Tibial nerve (tissue), 4 donors: Measurements from ENCODE around the gene SHLD1. TPM values are rescaled to one million over a fixed set of nuclear protein-coding genes. Genes with fewer than 3 reads are reported as not detected.
"Not testable (repeated sequence)": the region's sequence is repeated elsewhere in the genome, so short reads cannot be mapped to it uniquely, and the experiment has no call there.

Experiments
- DNase-seq, 2 donors: peaks; one replicate each; pipeline ENCODE4 v3.0.0-alpha.2; 2019; ENCODE audit warnings: low spot score in 2 of 2
- H3K27ac ChIP-seq, 4 donors: fragments of 200-600 bp; sonication (generic) in 3 of 4; one replicate each; pipeline ENCODE4 v1.5.1; 2017 to 2019; ENCODE audit warnings: mild to moderate bottlenecking in 1 of 4
- H3K27me3 ChIP-seq, 2 donors: fragments of 200-600 bp; sonication (generic) in 1 of 2; one replicate each; pipeline versions ENCODE4 v1.5.1 to v1.6.0; 2017 to 2019
- H3K36me3 ChIP-seq, 3 donors: fragments of 200-600 bp; sonication (generic); one replicate each; pipeline ENCODE4 v1.5.1; 2018 to 2019
- H3K4me1 ChIP-seq, 4 donors: fragments of 200-600 bp; sonication (generic) in 3 of 4; one replicate each; pipeline ENCODE4 v1.5.1; 2017 to 2019
- H3K4me3 ChIP-seq, 4 donors: fragments of 200-600 bp; sonication (generic) in 3 of 4; one replicate each; pipeline ENCODE4 v1.5.1; 2017 to 2019; ENCODE audit warnings: mild to moderate bottlenecking in 1 of 4, moderate library complexity in 1 of 4
- H3K9me3 ChIP-seq, 4 donors: fragments of 200-600 bp; sonication (generic) in 3 of 4; one replicate each; pipeline ENCODE4 v1.5.1; 2017 to 2019
- CTCF ChIP-seq, 5 experiments: fragments of 200-600 bp in 3 of 5; fragments of 450-650 bp in 2 of 5; sonication (generic) in 3 of 5; IDR thresholded peaks; one replicate each; pipeline ENCODE4 v1.5.1; 2016 to 2019; ENCODE audit warnings: antibody characterized with exemption in 5 of 5, mild to moderate bottlenecking in 3 of 5, moderate library complexity in 2 of 5
- EP300 ChIP-seq, 2 donors: sonication (generic); formaldehyde crosslinking; IDR thresholded peaks; one replicate each; pipeline ENCODE4 v1.6.1; 2017; ENCODE audit warnings: antibody characterized with exemption in 2 of 2, mild to moderate bottlenecking in 1 of 2
- POLR2A ChIP-seq, 2 donors: fragments of 450-650 bp; IDR thresholded peaks; one replicate each; pipeline ENCODE4 v1.6.1; 2017; ENCODE audit warnings: antibody characterized with exemption in 2 of 2, mild to moderate bottlenecking in 2 of 2, moderate library complexity in 2 of 2
- WGBS, 2 donors: methylation state at CpG; one replicate each; pipeline ENCODE4 v1.1.5; 2018; 5-methylcytosine and 5-hydroxymethylcytosine counted together
- total RNA-seq, 4 donors: library from RNA; depleted of rRNA; stranded (reverse); fragments of >200 nt; gene quantifications; one replicate each; pipeline ENCODE4 v1.1.0, GENCODE V29; 2016

The SHLD1 gene
- total RNA-seq, result 1 to 10 TPM; 2.9 to 5.9 (median 4.0) TPM

GRCh38 chr20:5749952-5750779, at the start of gene SHLD1:
Gene SHLD1 (plus strand): TSS chr20:5750401. CDS start chr20:5772866, 22,465 bp downstream.
- Histone ChIP-seq H3K36me3 (peaks cover 0 to 17% (median 0%) of the 10 kb centered on the region in 3 donors), H3K4me3 (peak within 1 kb of the TSS; percentile 46 to 66 (median 58)), H3K27me3 (no peaks in the 10 kb centered on the region), H3K4me1 (peaks cover 0 to 12% (median 5%) of the 10 kb centered on the region in 4 donors), H3K9me3 (no peaks in the 10 kb centered on the region), H3K27ac (peak within 1 kb of the TSS; percentile 79 to 94 (median 88))
- TF ChIP-seq CTCF (IDR thresholded peaks at IDR 0.05) (no peak), EP300 (IDR thresholded peaks at IDR 0.05) (peak in 1 of 2 donors; percentile 76), POLR2A (IDR thresholded peaks at IDR 0.05) (no peak)
- DNase-seq, result peak; percentile 61 to 70
- 16 to 17% methylated on average over 27 of the region's 27 CpGs for WGBS, 2 donors

- not testable (repeated sequence) for H3K4me3 ChIP-seq, DNase-seq, H3K36me3 ChIP-seq, H3K4me1 ChIP-seq, H3K27me3 ChIP-seq, H3K27ac ChIP-seq, H3K9me3 ChIP-seq
- WGBS, 2 donors, result 68 to 73% methylated on average over 3 to 5 of the region's 5 CpGs
Measured at GRCh38 chr20:5702339-5702738, 47.9 kb upstream of the SHLD1 start.

GRCh38 chr20:5703681-5704101, 46.5 kb upstream of the SHLD1 start:
- TF ChIP-seq CTCF (IDR thresholded peaks at IDR 0.05), result no peak
- no peak for TF ChIP-seq EP300 (IDR thresholded peaks at IDR 0.05)
- no peak for TF ChIP-seq POLR2A (IDR thresholded peaks at IDR 0.05)
- H3K27ac ChIP-seq, result no peak overlapping the region
- no peak for DNase-seq
- no peaks in the 10 kb centered on the region for H3K9me3 ChIP-seq
- H3K36me3 ChIP-seq, result no peaks in the 10 kb centered on the region
- H3K4me1 ChIP-seq, result no peaks in the 10 kb centered on the region
- no peaks in the 10 kb centered on the region for H3K27me3 ChIP-seq
- WGBS, 2 donors, result 18 to 19% methylated on average over 5 of the region's 5 CpGs
- H3K4me3 ChIP-seq, result no peak overlapping the region

GRCh38 chr20:5705827-5706226, 44.4 kb upstream of the SHLD1 start:
- Histone ChIP-seq H3K4me1 (no peaks in the 10 kb centered on the region), H3K9me3 (no peaks in the 10 kb centered on the region), H3K27ac (no peak overlapping the region), H3K4me3 (no peak overlapping the region), H3K27me3 (no peaks in the 10 kb centered on the region), H3K36me3 (no peaks in the 10 kb centered on the region)
- TF ChIP-seq EP300 (IDR thresholded peaks at IDR 0.05), result no peak
- TF ChIP-seq POLR2A (IDR thresholded peaks at IDR 0.05), result no peak
- TF ChIP-seq CTCF (IDR thresholded peaks at IDR 0.05), result no peak
- no peak for DNase-seq
- 76 to 82% methylated on average over 6 of the region's 6 CpGs for WGBS, 2 donors

- Histone ChIP-seq H3K36me3 (no peaks in the 10 kb centered on the region), H3K27me3 (no peaks in the 10 kb centered on the region), H3K4me3 (no peak overlapping the region), H3K4me1 (no peaks in the 10 kb centered on the region), H3K9me3 (no peaks in the 10 kb centered on the region), H3K27ac (no peak overlapping the region)
- DNase-seq, result no peak
- no peak for TF ChIP-seq POLR2A (IDR thresholded peaks at IDR 0.05)
- WGBS, 2 donors, result 85 to 90% methylated on average over 9 of the region's 9 CpGs
Measured at GRCh38 chr20:5706797-5707196, 43.4 kb upstream of the SHLD1 start.

- H3K36me3 ChIP-seq, result no peaks in the 10 kb centered on the region
- 53 to 68% methylated on average over 3 of the region's 3 CpGs for WGBS, 2 donors
- no peak overlapping the region for H3K4me3 ChIP-seq
- no peak for TF ChIP-seq POLR2A (IDR thresholded peaks at IDR 0.05)
- TF ChIP-seq CTCF (IDR thresholded peaks at IDR 0.05), result no peak
- no peak for TF ChIP-seq EP300 (IDR thresholded peaks at IDR 0.05)
- H3K9me3 ChIP-seq, result peaks cover 0 to 7% (median 0%) of the 10 kb centered on the region in 4 donors
- H3K27me3 ChIP-seq, result no peaks in the 10 kb centered on the region
- DNase-seq, result no peak
- no peak overlapping the region for H3K27ac ChIP-seq
- no peaks in the 10 kb centered on the region for H3K4me1 ChIP-seq
Measured at GRCh38 chr20:5710551-5710950, 39.6 kb upstream of the SHLD1 start.
